Endometrial microvascular endothelial cells (primary cell): ENCODE data around the gene NR4A2. TPM values are rescaled to one million over a fixed set of nuclear protein-coding genes. Genes with fewer than 3 reads are reported as not detected.

ENCODE experiments used
- in situ Hi-C: cut with HindIII; loops from 2 replicates; pipeline ENCODE4 v1.10.0; 2017; ENCODE audit warnings: low sequenced_read_pairs, low pct_unique_long_range_greater_than_20kb; ENCODE audit errors: inconsistent ontology term
- total RNA-seq: library from RNA; depleted of rRNA; stranded (reverse); fragments of >200 nt; gene quantifications from one replicate; pipeline ENCODE4 v1.2.3, GENCODE V29; 2015; ENCODE audit errors: inconsistent ontology term

The NR4A2 gene
- total RNA-seq = not detected

DNA sequence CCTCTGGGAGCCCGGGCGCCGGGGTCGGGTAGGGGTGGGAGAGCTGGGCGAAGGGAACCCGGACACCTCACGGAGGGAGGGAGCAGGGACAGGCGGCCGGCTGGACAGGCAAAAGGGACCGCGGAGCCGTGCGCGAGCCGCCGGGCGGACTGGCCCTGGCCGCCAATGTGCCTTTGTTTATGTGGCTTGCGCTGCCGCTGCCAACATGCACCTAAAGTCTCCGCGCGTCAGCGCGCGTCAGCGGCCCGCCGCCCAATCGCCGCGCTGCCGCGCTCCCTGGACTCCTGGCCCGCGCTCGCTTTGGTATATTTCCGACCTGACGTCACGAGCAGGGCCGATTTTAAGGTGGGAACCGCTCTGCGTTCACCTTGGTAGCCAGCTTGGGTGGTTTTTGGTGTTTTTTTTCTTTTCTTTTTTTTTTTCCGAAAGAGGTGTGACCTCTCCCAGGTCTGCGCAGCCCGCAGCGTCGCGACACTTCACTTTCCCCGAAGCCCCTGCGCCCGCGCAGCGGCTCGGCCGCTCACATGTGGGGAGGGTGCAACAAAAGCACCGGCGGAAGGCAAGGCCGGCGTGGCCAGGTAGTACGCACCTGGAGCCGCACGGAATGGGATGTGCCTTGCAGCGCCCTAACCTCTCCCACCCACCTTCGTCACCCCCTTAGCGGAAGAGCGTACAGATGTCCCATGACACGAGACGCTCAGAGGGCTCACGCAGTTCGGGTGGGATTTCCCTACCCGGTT lies at the start of gene NR4A2:
Gene NR4A2 (minus strand): TSS at position 188 of the 740 bp plus-strand sequence. CDS start 2,535 bp downstream, outside the sequence.
- in situ Hi-C loops = loop anchor here (25.0 kb wide), 2 partner anchors 255 to 830 kb away; no protein-coding TSS in a partner anchor

- in situ Hi-C loops = no loop called here
Measured at GRCh38 chr2:156380117-156380645, 47.7 kb upstream of the NR4A2 start.

- in situ Hi-C loops = no loop called here
Measured at GRCh38 chr2:156379714-156380113, 47.2 kb upstream of the NR4A2 start.

DNA sequence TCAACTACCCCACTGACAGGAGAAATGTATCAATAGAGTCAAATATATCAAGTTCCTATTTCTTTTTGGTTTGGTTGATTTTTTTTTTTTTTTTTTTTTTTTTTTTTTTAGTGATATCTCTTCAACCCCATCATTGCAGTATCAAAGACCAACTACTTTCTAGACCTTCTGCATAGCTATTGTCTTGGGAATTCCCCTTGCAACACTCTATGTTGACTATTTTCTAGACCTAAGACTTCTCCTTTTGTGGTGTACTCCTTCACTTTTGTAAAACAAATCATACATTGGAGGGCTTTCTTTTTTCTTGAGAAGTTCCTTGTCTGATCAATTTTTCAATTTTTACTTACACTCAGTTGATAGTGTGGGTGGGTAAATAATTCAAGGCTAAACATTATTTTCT lies 46.5 kb upstream of the NR4A2 start:
- in situ Hi-C loops = no loop called here

GRCh38 chr2:156366753-156367152 lies 34.2 kb upstream of the NR4A2 start:
- in situ Hi-C loops = no loop called here

GRCh38 chr2:156363141-156363540 lies 30.6 kb upstream of the NR4A2 start:
- in situ Hi-C loops = no loop called here

GRCh38 chr2:156356014-156356754 lies 23.7 kb upstream of the NR4A2 start:
- in situ Hi-C loops = no loop called here

GRCh38 chr2:156352911-156353310 lies 20.4 kb upstream of the NR4A2 start:
- in situ Hi-C loops = no loop called here

DNA sequence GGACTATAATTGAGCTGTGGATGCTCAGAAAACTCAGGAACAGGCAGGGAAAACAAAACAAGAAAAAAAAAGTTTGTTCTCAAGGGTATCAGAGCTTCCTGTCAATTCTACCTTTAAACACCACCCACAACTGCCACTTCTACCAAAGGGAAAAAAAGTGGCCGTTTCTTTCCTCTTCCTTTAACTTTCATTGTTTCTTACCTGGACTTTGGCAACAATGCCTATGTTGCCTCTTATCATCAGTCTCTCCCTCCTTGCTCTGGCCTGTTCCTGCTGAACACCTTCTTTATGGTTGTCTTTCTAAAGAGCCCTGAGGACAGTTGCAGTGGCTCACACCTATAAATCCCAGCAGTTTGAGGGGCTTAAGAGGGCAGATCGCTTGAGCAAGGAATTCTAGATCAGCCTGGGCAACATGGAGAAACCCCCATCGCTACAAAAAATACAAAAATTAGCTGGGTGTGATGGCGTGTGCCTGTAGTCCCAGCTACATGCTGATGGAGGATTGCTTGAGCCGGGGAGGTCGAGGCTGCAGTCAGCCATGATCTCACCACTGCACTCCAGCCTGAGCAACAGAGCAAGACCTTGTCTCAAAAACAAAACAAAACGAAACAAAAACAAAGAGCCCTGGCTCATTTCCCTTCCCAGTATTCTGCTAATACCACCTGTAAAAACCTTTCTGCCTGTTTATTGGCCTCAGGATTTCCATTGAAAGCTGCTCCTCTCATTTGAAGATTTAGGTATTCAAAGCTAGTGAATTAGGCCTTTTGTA lies 18.0 kb upstream of the NR4A2 start:
- in situ Hi-C loops = no loop called here

GRCh38 chr2:156349605-156350004 lies 17.1 kb upstream of the NR4A2 start:
- in situ Hi-C loops = loop anchor here (25.0 kb wide), 2 partner anchors 238 to 813 kb away; no protein-coding TSS in a partner anchor

GRCh38 chr2:156349161-156349560 lies 16.6 kb upstream of the NR4A2 start:
- in situ Hi-C loops = loop anchor here (25.0 kb wide), 2 partner anchors 238 to 813 kb away; no protein-coding TSS in a partner anchor

DNA sequence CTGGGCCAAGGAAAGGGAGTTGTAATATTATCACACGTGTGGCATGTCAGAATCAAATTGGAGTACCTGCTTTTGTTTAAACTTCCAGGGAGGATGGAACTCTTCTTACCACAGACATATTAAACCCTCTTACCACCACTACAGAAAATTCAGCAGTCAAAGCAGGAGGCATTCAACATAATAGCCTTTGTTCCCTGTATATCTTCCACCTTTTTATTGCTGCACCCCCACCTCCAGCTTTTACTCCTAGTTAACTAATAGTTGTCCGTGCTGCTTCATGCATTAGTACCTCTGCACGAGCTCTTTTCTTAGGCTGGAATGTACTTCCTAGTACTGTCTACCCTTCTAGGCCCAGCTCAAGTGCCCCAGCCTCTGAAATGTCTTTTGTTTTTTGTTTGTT lies 14.9 kb upstream of the NR4A2 start:
- in situ Hi-C loops = loop anchor here (25.0 kb wide), 2 partner anchors 240 to 815 kb away; no protein-coding TSS in a partner anchor

- in situ Hi-C loops = loop anchor here (25.0 kb wide), 2 partner anchors 241 to 816 kb away; no protein-coding TSS in a partner anchor
Measured at GRCh38 chr2:156346731-156347130, 14.2 kb upstream of the NR4A2 start.

GRCh38 chr2:156345582-156345981 lies 13.1 kb upstream of the NR4A2 start:
- in situ Hi-C loops = loop anchor here (25.0 kb wide), 2 partner anchors 242 to 817 kb away; no protein-coding TSS in a partner anchor

- in situ Hi-C loops = loop anchor here (25.0 kb wide), 2 partner anchors 243 to 818 kb away; no protein-coding TSS in a partner anchor
Measured at GRCh38 chr2:156343940-156344301, 11.4 kb upstream of the NR4A2 start.

GRCh38 chr2:156343096-156343939 lies 10.8 kb upstream of the NR4A2 start:
- in situ Hi-C loops = loop anchor here (25.0 kb wide), 2 partner anchors 244 to 819 kb away; no protein-coding TSS in a partner anchor

- in situ Hi-C loops = loop anchor here (25.0 kb wide), 2 partner anchors 245 to 820 kb away; no protein-coding TSS in a partner anchor
Measured at GRCh38 chr2:156342254-156343095, 10.0 kb upstream of the NR4A2 start.
